Measurements from ENCODE around the gene TMEM184A.
"Not testable (repeated sequence)": the region's sequence is repeated elsewhere in the genome, so short reads cannot be mapped to it uniquely, and the experiment has no call there.

The TMEM184A gene

GRCh38 chr7:1523208-1523607 is 32.8 kb downstream of the TMEM184A start:
- H3K36me3 ChIP-seq (replicated peaks; ENCODE audit: low read depth, low read length) = no peaks in the 10 kb centered on the region
- no peak overlapping the region for H3K4me2 ChIP-seq (ENCODE audit: low read length)
- no peaks in the 10 kb centered on the region for H3K4me1 ChIP-seq (ENCODE audit: low read length)
- H3K27ac ChIP-seq (ENCODE audit: low read length) = no peak overlapping the region
- H4K20me1 ChIP-seq (ENCODE audit: insufficient read depth, low read length) = no peaks in the 10 kb centered on the region
- no peak for TF ChIP-seq EZH2phosphoT487 (IDR thresholded peaks at IDR 0.05; ENCODE audit: low read depth)
- TF ChIP-seq CTCF (IDR thresholded peaks at IDR 0.05; ENCODE audit: low read depth, low read length) = no peak
- no peaks in the 10 kb centered on the region for H3K79me2 ChIP-seq (ENCODE audit: low read length)
- H2AFZ ChIP-seq (ENCODE audit: low read depth, low read length) = no peak overlapping the region
- H3K9me3 ChIP-seq (ENCODE audit: insufficient read depth, low read length) = no peaks in the 10 kb centered on the region
- H3K27me3 ChIP-seq (ENCODE audit: low read depth, low read length) = 0 out of 2 replicates have a peak, but pooled peaks cover 4% of the 10 kb centered on the region
- H3K9ac ChIP-seq (ENCODE audit: low read length) = no peak overlapping the region
- H3K4me3 ChIP-seq (ENCODE audit: low read length) = no peak overlapping the region

- no peaks in the 10 kb centered on the region for H4K20me1 ChIP-seq (ENCODE audit: insufficient read depth, low read length)
- H3K4me1 ChIP-seq (ENCODE audit: low read length) = no peaks in the 10 kb centered on the region
- no peaks in the 10 kb centered on the region for H3K79me2 ChIP-seq (ENCODE audit: low read length)
- H3K36me3 ChIP-seq (replicated peaks; ENCODE audit: low read depth, low read length) = no peaks in the 10 kb centered on the region
- H2AFZ ChIP-seq (ENCODE audit: low read depth, low read length) = no peak overlapping the region
- H3K27ac ChIP-seq (ENCODE audit: low read length) = no peak overlapping the region
- H3K4me2 ChIP-seq (ENCODE audit: low read length) = no peak overlapping the region
- TF ChIP-seq EZH2phosphoT487 (IDR thresholded peaks at IDR 0.05; ENCODE audit: low read depth) (no peak), CTCF (IDR thresholded peaks at IDR 0.05; ENCODE audit: low read depth, low read length) (no peak)
- no peaks in the 10 kb centered on the region for H3K27me3 ChIP-seq (ENCODE audit: low read depth, low read length)
- no peak overlapping the region for H3K4me3 ChIP-seq (ENCODE audit: low read length)
- H3K9me3 ChIP-seq (ENCODE audit: insufficient read depth, low read length) = no peaks in the 10 kb centered on the region
- H3K9ac ChIP-seq (ENCODE audit: low read length) = no peak overlapping the region
Measured at GRCh38 chr7:1521456-1521855, 34.5 kb downstream of the TMEM184A start.

GRCh38 chr7:1520539-1521234 is 35.3 kb downstream of the TMEM184A start:
- Histone ChIP-seq H3K79me2 (ENCODE audit: low read length) (no peaks in the 10 kb centered on the region), H3K27ac (ENCODE audit: low read length) (no peak overlapping the region), H3K4me3 (ENCODE audit: low read length) (no peak overlapping the region), H4K20me1 (ENCODE audit: insufficient read depth, low read length) (no peaks in the 10 kb centered on the region), H3K36me3 (replicated peaks; ENCODE audit: low read depth, low read length) (no peaks in the 10 kb centered on the region), H3K9ac (ENCODE audit: low read length) (no peak overlapping the region), H3K27me3 (ENCODE audit: low read depth, low read length) (no peaks in the 10 kb centered on the region), H3K9me3 (ENCODE audit: insufficient read depth, low read length) (no peaks in the 10 kb centered on the region), H2AFZ (ENCODE audit: low read depth, low read length) (no peak overlapping the region), H3K4me2 (ENCODE audit: low read length) (no peak overlapping the region), H3K4me1 (ENCODE audit: low read length) (no peaks in the 10 kb centered on the region)
- TF ChIP-seq CTCF (IDR thresholded peaks at IDR 0.05; ENCODE audit: low read depth, low read length) (no peak), EZH2phosphoT487 (IDR thresholded peaks at IDR 0.05; ENCODE audit: low read depth) (no peak)

- not testable (repeated sequence) for H4K20me1 ChIP-seq (ENCODE audit: insufficient read depth, low read length); H3K9ac ChIP-seq (ENCODE audit: low read length); H3K36me3 ChIP-seq (replicated peaks; ENCODE audit: low read depth, low read length); H3K9me3 ChIP-seq (ENCODE audit: insufficient read depth, low read length); H3K4me1 ChIP-seq (ENCODE audit: low read length); H3K27me3 ChIP-seq (ENCODE audit: low read depth, low read length); H3K79me2 ChIP-seq (ENCODE audit: low read length); H3K27ac ChIP-seq (ENCODE audit: low read length); H3K4me2 ChIP-seq (ENCODE audit: low read length); H3K4me3 ChIP-seq (ENCODE audit: low read length); H2AFZ ChIP-seq (ENCODE audit: low read depth, low read length)
Measured at GRCh38 chr7:1519322-1519922, 36.6 kb downstream of the TMEM184A start.
